ENCODE results near the gene TERT.
"Not testable (repeated sequence)": the region's sequence is repeated elsewhere in the genome, so short reads cannot be mapped to it uniquely, and the experiment has no call there.

DNA sequence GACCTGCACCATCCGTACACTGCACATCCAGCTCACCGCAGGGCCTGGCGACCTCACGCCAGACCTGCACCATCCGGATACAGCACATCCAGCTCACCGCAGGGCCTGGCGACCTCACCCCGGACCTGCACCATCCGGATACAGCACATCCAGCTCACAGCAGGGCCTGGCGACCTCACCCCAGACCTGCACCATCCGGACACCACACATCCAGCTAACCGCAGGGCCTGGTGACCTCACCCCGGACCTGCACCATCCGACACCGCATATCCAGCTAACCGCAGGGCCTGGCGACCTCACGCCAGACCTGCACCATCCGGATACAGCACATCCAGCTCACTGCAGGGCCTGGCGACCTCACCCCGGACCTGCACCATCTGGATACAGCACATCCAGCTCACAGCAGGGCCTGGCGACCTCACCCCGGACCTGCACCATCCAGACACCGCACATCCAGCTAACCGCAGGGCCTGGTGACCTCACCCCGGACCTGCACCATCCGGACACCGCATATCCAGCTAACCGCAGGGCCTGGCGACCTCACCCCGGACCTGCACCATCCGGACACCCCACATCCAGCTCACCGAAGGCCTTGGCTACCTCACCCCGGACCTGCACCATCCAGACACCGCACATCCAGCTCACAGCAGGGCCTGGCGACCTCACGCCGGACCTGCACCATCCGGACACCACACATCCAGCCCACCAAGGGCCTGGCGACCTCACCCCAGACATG is 11.7 kb downstream of the TERT start:
- TF ChIP-seq, protein P1, sequence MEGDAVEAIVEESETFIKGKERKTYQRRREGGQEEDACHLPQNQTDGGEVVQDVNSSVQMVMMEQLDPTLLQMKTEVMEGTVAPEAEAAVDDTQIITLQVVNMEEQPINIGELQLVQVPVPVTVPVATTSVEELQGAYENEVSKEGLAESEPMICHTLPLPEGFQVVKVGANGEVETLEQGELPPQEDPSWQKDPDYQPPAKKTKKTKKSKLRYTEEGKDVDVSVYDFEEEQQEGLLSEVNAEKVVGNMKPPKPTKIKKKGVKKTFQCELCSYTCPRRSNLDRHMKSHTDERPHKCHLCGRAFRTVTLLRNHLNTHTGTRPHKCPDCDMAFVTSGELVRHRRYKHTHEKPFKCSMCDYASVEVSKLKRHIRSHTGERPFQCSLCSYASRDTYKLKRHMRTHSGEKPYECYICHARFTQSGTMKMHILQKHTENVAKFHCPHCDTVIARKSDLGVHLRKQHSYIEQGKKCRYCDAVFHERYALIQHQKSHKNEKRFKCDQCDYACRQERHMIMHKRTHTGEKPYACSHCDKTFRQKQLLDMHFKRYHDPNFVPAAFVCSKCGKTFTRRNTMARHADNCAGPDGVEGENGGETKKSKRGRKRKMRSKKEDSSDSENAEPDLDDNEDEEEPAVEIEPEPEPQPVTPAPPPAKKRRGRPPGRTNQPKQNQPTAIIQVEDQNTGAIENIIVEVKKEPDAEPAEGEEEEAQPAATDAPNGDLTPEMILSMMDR (conservative IDR thresholded peaks at IDR 0.05; ENCODE audit: low read depth, low read length) = not testable (repeated sequence)
- not testable (repeated sequence) for TF ChIP-seq EZH2 (IDR thresholded peaks at IDR 0.05; ENCODE audit: low read length, unreplicated experiment); EZH2phosphoT487 (IDR thresholded peaks at IDR 0.05; ENCODE audit: borderline replicate concordance, low read length)

All from PC-3 (cell line).